Stomach (tissue), 9 donors: ENCODE measurements around the gene FNDC3B. TPM values are rescaled to one million over a fixed set of nuclear protein-coding genes. Genes with fewer than 3 reads are reported as not detected.

Source experiments
- DNase-seq, 2 donors: peaks; one replicate each; pipeline versions ENCODE4 v3.0.0 to v3.0.0-alpha.2; 2013 to 2019
- H3K27ac ChIP-seq, 5 donors: fragments of 200-600 bp in 4 of 5; sonication (generic) in 4 of 5; one replicate each; pipeline ENCODE4 v1.5.1; 2013 to 2019; ENCODE audit warnings: mild to moderate bottlenecking in 1 of 5, moderate library complexity in 1 of 5
- H3K27me3 ChIP-seq, 3 donors: fragments of 200-600 bp; sonication (generic); one replicate each; pipeline ENCODE4 v1.5.1; 2017 to 2019; ENCODE audit warnings: mixed run types in 1 of 3
- H3K36me3 ChIP-seq, 4 donors: fragments of 200-600 bp; sonication (generic); 1 replicate in 3 of 4; 2 replicates in 1 of 4; pipeline ENCODE4 v1.5.1; 2016 to 2019
- H3K4me1 ChIP-seq, 4 donors: fragments of 200-600 bp; sonication (generic); one replicate each; pipeline ENCODE4 v1.5.1; 2016 to 2019
- H3K4me3 ChIP-seq, 4 donors: fragments of 200-600 bp; sonication (generic) in 3 of 4; one replicate each; pipeline ENCODE4 v1.5.1; 2016 to 2019; ENCODE audit warnings: mild to moderate bottlenecking in 1 of 4
- H3K9me3 ChIP-seq, 4 donors: fragments of 200-600 bp; sonication (generic); one replicate each; pipeline ENCODE4 v1.5.1; 2016 to 2019
- CTCF ChIP-seq, 7 experiments: fragments of 450-650 bp in 4 of 7; fragments of 200-600 bp in 3 of 7; sonication (generic) in 3 of 7; IDR thresholded peaks; one replicate each; pipeline ENCODE4 v1.5.1; 2016 to 2019; ENCODE audit warnings: antibody characterized with exemption in 7 of 7, control low read depth in 2 of 7, mild to moderate bottlenecking in 1 of 7
- EP300 ChIP-seq: sonication (generic); formaldehyde crosslinking; IDR thresholded peaks from one replicate; pipeline ENCODE4 v1.6.1; 2017; ENCODE audit warnings: antibody characterized with exemption
- POLR2A ChIP-seq, 4 donors: fragments of 450-650 bp; IDR thresholded peaks; one replicate each; pipeline ENCODE4 v1.6.1; 2016; ENCODE audit warnings: antibody characterized with exemption in 4 of 4, control low read depth in 2 of 4, mild to moderate bottlenecking in 1 of 4, moderate library complexity in 1 of 4
- POLR2AphosphoS5 ChIP-seq, 3 donors: sonication (generic); formaldehyde crosslinking; IDR thresholded peaks; one replicate each; pipeline ENCODE4 v1.6.1; 2016; ENCODE audit warnings: antibody characterized with exemption in 3 of 3
- WGBS, 5 donors: extraction: QIAGEN DNeasy Blood & Tissue Kit in 3 of 5; methylation state at CpG; one replicate each; pipeline versions ENCODE4 v1.1.5 to v1.1.7; 2013 to 2018; 5-methylcytosine and 5-hydroxymethylcytosine counted together
- intact Hi-C: fragments of 100-400 bp; cut with DNase I; formaldehyde crosslinking; loops from one replicate; pipeline ENCODE4 v1.15.1; 2023; ENCODE audit warnings: low total_unique reads
- polyA plus RNA-seq, 3 donors: library from polyadenylated mRNA; stranded (reverse); fragments of 200-250 nt; gene quantifications; one replicate each; pipeline ENCODE4 v1.2.3, GENCODE V29; 2013
- total RNA-seq, 5 donors: library from RNA; depleted of rRNA; stranded (reverse); fragments of >200 nt; gene quantifications; one replicate each; pipeline versions ENCODE4 v1.1.0 to v1.2.3, GENCODE V29; 2014 to 2016
- donor health status: healthy with polysubstance abuse.
- donor health status: Bipolar disorder and iron deficiency.
- donor health status: healthy.

Gene FNDC3B
- total and polyA plus RNA-seq, 8 donors, result 6.0 to 229 (median 53.7) TPM

- intact Hi-C loops, result no loop called here
- H3K4me3 ChIP-seq, result no peak overlapping the region
- 70 to 89% (median 85%) methylated on average over 2 of the region's 2 CpGs for WGBS, 5 donors
- no peak for DNase-seq
- no peaks in the 10 kb centered on the region for H3K4me1 ChIP-seq
- H3K27me3 ChIP-seq, result no peaks in the 10 kb centered on the region
- no peak overlapping the region for H3K27ac ChIP-seq
- peaks cover 38 to 75% (median 68%) of the 10 kb centered on the region in 4 donors for H3K36me3 ChIP-seq
- peaks cover 0 to 4% (median 0%) of the 10 kb centered on the region in 4 donors for H3K9me3 ChIP-seq
- TF ChIP-seq CTCF (IDR thresholded peaks at IDR 0.05), result no peak
- no peak for TF ChIP-seq POLR2AphosphoS5 (IDR thresholded peaks at IDR 0.05)
- TF ChIP-seq POLR2A (IDR thresholded peaks at IDR 0.05), result no peak
- TF ChIP-seq EP300, result no peak
Observed at GRCh38 chr3:172379372-172379771, 340.0 kb downstream of the FNDC3B start.

- Histone ChIP-seq H3K27me3 (no peaks in the 10 kb centered on the region), H3K4me3 (no peak overlapping the region), H3K27ac (no peak overlapping the region), H3K4me1 (peaks cover 0 to 7% (median 3%) of the 10 kb centered on the region in 4 donors), H3K9me3 (peaks cover 0 to 4% (median 0%) of the 10 kb centered on the region in 4 donors), H3K36me3 (peaks cover 38 to 71% (median 62%) of the 10 kb centered on the region in 4 donors)
- intact Hi-C loops, result no loop called here
- TF ChIP-seq POLR2AphosphoS5 (IDR thresholded peaks at IDR 0.05), result no peak
- WGBS, 5 donors, result 89 to 97% (median 96%) methylated on average over 2 of the region's 2 CpGs
- DNase-seq, result no peak
Observed at GRCh38 chr3:172380632-172381031, 341.3 kb downstream of the FNDC3B start.

GRCh38 chr3:172383306-172383796 is 344.0 kb downstream of the FNDC3B start:
- no peak for DNase-seq
- peaks cover 0 to 4% (median 0%) of the 10 kb centered on the region in 4 donors for H3K9me3 ChIP-seq
- H3K4me1 ChIP-seq, result peaks cover 0 to 7% (median 3%) of the 10 kb centered on the region in 4 donors
- H3K27ac ChIP-seq, result no peak overlapping the region
- H3K27me3 ChIP-seq, result no peaks in the 10 kb centered on the region
- WGBS, 5 donors, result 73 to 88% (median 86%) methylated on average over 3 of the region's 3 CpGs
- TF ChIP-seq EP300 (no peak), POLR2A (IDR thresholded peaks at IDR 0.05) (no peak), POLR2AphosphoS5 (IDR thresholded peaks at IDR 0.05) (no peak), CTCF (IDR thresholded peaks at IDR 0.05) (no peak)
- peaks cover 29 to 60% (median 48%) of the 10 kb centered on the region in 4 donors for H3K36me3 ChIP-seq
- intact Hi-C loops, result no loop called here
- H3K4me3 ChIP-seq, result no peak overlapping the region

GRCh38 chr3:172384836-172385235 is 345.5 kb downstream of the FNDC3B start:
- H3K9me3 ChIP-seq, result peaks cover 0 to 4% (median 0%) of the 10 kb centered on the region in 4 donors
- peaks cover 0 to 13% (median 5%) of the 10 kb centered on the region in 4 donors for H3K4me1 ChIP-seq
- peaks cover 15 to 45% (median 36%) of the 10 kb centered on the region in 4 donors for H3K36me3 ChIP-seq
- TF ChIP-seq POLR2AphosphoS5 (IDR thresholded peaks at IDR 0.05), result no peak
- TF ChIP-seq CTCF (IDR thresholded peaks at IDR 0.05), result no peak
- TF ChIP-seq EP300, result no peak
- TF ChIP-seq POLR2A (IDR thresholded peaks at IDR 0.05), result no peak
- 39 to 56% (median 39%) methylated on average over 3 of the region's 3 CpGs for WGBS, 5 donors
- no peak for DNase-seq
- no peaks in the 10 kb centered on the region for H3K27me3 ChIP-seq
- H3K27ac ChIP-seq, result no peak overlapping the region
- intact Hi-C loops, result no loop called here
- no peak overlapping the region for H3K4me3 ChIP-seq

- peaks cover 0 to 18% (median 12%) of the 10 kb centered on the region in 4 donors for H3K36me3 ChIP-seq
- intact Hi-C loops, result no loop called here
Observed at GRCh38 chr3:172387728-172388127, 348.4 kb downstream of the FNDC3B start.

More at GRCh38 chr3:172387728-172388127, 348.4 kb downstream of the FNDC3B start:
- no peak overlapping the region for H3K27ac ChIP-seq
- peaks cover 0 to 32% (median 16%) of the 10 kb centered on the region in 4 donors for H3K4me1 ChIP-seq
- H3K9me3 ChIP-seq, result no peaks in the 10 kb centered on the region
- H3K4me3 ChIP-seq, result no peak overlapping the region
- TF ChIP-seq CTCF (IDR thresholded peaks at IDR 0.05) (no peak), POLR2A (IDR thresholded peaks at IDR 0.05) (no peak), EP300 (no peak), POLR2AphosphoS5 (IDR thresholded peaks at IDR 0.05) (no peak)
- no peaks in the 10 kb centered on the region for H3K27me3 ChIP-seq
- WGBS, 5 donors, result 95 to 98% (median 97%) methylated on average over 4 of the region's 4 CpGs
- no peak for DNase-seq
